GM11168 (cell line): ENCODE results near the gene FZD2.
"Not testable (repeated sequence)": the region's sequence is repeated elsewhere in the genome, so short reads cannot be mapped to it uniquely, and the experiment has no call there.

Source experiments
- in situ Hi-C: fragments of 300-500 bp; cut with MboI; formaldehyde crosslinking; loops from one replicate; pipeline ENCODE4 v1.12.0; 2022; ENCODE audit warnings: low sequenced_read_pairs; ENCODE audit not compliant: unreplicated experiment

Gene FZD2

DNA sequence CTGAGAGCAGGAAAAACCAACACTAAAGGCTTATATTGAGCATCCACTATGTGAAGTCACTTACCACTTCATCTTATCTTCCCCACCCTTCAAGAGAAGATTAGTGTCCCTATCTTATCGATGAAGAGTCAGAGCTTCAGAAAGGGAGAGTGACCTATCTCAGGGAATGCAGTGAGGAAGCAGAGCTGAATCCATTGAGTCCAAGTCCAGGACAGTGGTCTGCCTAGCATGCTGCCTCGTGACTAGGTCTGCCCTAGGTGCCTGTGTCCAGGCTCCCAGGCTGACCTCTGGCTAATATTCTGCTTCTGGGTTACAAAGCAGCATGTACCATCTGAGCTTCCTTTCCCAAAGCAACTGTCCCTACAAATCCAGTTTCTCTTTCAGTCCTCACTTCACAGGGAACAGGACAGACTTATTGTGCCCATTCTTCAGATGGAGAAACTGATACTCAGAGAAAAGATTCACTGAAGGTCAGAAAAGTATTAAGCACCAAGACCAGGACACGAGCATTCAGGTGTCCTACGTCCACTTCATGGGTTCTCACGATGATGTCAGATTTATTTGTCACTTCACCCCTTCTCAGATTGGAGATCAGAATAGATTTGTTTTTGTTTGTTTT, 13.3 kb upstream of the FZD2 start:
- in situ Hi-C loops: loop anchor here (10.0 kb wide), 1 partner anchor 121 kb away; no protein-coding TSS in a partner anchor

DNA sequence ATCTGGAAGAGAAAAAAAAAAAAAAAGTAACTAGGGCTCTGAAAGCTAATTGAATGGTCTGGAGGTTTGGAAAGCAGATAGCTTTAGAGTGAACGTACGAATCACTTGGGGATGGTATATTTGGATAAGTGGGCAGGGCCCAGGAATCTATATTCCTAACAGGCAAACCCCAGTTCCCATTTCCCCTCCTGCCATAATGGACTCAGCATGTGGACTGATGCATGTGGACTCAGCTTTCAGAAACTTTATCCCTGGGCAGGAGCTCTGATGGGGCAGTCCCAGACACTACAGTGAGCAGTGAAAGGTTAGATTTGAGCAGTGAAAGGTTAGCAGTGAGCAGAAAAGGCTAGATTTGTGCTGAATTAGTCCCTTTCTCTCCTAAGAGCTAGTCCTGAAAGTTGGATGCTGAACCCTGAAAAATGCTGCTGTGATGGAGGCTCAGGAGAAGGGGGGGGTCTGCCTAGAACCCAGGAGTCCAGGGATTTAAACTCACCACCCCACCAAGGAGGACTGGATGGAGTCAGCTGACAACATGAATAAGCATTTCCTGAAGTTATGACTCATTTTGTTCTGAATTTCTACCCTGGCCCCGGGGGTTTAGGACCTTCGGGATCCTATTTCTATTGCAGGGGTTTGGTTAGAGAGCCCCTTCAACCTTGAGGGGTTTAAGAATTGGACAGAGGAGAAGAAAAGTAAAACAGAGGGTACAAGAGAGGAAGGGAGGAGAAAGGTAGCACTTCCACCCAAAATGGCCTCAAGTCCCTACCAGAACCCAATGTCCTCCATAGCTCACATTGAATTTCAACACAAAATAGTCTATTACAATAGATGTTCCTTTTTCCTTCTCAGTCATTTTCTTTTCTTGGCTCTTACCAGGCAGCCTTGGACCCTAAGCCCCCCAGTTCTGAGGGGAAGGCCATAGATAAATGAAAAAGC, 10.3 kb upstream of the FZD2 start:
- in situ Hi-C loops: loop anchor here (10.0 kb wide), 1 partner anchor 118 kb away; no protein-coding TSS in a partner anchor

DNA sequence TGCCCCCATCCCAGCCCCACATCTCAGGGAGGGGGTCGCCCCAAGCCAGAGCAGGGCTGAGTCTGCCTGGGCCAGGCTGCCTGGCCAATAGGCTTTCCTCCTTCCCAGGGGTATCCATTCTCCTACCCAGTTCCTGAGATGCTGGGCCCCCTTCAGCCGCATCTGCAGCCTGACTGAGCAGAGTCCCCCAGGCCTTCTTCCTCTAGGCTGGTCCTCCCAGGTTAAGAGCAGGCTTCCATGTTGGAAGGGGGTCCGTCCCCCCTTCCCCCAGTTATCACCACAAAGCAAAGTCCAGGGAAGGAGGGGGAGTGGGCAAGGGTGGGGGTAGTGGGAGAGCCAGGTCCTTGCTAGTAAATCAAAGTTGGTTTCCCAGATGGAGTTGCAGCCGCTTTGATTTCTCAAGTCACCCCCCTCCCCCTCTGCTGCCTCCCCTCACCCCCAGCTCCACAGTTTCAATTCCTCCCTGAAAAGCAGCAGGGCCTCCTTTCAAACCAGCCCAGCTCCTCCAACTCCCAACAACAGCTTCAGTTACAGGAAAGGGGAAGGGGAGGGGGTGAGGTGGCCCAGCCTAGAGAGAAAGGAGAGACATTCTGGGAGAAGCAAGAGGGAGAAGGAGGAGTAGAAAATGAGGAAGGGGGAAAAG, 9.5 kb upstream of the FZD2 start:
- in situ Hi-C loops: loop anchor here (10.0 kb wide), 1 partner anchor 117 kb away; no protein-coding TSS in a partner anchor

DNA sequence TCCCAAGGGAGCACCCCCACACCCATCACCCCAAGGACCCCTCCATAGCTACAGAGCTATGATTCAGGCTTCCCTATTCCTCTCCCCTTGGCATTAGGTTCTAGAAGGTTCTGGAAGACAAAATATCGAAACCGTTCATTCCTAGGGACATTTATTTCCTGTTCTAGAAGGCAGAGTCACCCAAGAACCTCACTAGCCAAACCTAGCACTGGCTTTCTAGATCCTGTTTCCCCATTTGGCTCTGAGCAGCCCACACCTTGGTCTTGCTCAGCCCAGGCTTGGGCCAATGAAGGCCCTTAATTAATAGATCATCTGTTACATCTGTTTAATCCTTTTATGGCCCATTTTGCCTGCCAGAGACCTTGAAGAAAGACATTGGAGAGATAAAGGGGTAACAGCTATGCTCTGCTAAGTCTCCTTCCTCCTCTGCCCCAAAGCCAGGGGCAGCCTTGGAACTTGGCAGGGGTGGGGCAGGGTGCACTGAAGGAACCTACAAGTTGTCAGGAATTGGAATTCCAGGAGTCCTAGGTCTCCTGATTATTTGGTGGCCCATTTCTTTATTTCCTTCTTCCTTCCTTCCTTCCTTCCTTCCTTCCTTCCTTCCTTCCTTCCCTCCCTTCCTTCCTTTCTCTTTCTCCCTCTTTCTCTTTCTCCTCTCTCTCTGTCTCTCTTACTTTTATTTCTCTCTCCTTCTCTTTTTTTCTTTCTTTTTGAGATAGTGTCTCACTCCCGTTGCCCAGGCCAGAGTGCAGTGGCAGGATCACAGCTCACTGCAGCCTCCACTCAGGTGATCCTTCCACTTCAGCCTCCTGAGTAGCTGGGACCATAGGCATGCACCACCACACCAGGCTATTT, 8.7 kb upstream of the FZD2 start:
- in situ Hi-C loops: loop anchor here (10.0 kb wide), 1 partner anchor 116 kb away; no protein-coding TSS in a partner anchor

DNA sequence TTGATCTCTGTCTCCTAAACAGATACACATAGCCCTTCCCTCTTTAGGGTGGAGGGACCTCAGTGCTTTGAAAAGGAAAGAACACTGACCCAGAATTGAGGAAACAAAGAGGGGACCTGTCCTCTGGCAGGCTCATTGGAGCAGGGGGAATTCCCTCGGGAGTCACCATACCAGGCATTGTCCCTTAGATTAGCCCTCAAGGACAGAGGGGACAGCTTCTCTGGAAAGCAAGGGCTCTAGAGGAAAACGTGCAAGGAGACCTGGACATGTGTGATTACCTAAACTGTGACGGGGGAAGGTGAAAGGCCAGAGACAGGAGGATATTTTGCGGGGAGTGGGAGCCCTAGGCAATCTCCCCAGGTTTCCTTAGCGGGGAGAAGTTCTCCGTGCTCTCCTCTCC, 7.6 kb upstream of the FZD2 start:
- in situ Hi-C loops: loop anchor here (10.0 kb wide), 2 partner anchors 75 to 115 kb away; no protein-coding TSS in a partner anchor

DNA sequence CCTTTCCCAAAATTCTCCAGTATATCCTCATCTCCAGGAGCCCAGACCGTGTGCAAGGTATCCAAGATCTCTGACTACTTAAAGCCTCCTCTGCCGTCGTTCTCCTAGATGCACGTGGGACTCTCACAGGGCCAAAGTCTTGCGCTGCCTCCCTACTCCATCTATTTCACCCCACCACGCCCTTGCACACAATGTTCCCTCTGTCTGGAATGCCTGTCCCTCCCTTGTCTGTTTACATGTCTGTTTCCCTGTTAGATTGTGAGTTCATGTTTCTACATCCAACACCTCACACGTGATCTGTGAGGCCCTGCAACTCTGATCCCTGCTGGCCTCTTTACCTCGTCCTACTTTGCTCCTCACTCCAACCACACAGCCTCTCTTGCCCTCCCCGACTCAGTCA, 4.9 kb upstream of the FZD2 start:
- in situ Hi-C loops: loop anchor here (10.0 kb wide), 1 partner anchor 72 kb away; no protein-coding TSS in a partner anchor

DNA sequence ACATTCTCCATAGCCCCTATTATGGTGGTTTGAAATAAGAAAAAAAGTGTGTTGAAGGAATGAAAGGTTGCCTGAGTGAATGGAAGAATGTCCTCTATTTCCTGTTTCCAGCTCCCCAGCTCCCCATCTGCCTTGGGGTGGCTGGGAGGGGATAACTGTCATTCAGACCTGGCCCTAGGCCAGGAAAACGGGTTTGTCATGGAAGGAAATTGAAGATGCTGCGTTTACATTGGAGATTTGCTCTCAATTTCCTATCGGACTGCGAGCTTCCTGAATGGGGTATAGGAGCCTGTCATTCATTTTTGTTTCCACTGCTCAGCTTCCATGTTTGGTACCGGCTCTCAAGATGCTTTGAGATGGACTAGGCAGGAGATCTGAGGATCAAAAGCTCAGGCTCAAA, 2.2 kb upstream of the FZD2 start:
- in situ Hi-C loops: loop anchor here (10.0 kb wide), 1 partner anchor 70 kb away; no protein-coding TSS in a partner anchor

- in situ Hi-C loops: loop anchor here (10.0 kb wide), 1 partner anchor 69 kb away; no protein-coding TSS in a partner anchor
Observed at GRCh38 chr17:44556166-44556831, 985 bp upstream of the FZD2 start.

DNA sequence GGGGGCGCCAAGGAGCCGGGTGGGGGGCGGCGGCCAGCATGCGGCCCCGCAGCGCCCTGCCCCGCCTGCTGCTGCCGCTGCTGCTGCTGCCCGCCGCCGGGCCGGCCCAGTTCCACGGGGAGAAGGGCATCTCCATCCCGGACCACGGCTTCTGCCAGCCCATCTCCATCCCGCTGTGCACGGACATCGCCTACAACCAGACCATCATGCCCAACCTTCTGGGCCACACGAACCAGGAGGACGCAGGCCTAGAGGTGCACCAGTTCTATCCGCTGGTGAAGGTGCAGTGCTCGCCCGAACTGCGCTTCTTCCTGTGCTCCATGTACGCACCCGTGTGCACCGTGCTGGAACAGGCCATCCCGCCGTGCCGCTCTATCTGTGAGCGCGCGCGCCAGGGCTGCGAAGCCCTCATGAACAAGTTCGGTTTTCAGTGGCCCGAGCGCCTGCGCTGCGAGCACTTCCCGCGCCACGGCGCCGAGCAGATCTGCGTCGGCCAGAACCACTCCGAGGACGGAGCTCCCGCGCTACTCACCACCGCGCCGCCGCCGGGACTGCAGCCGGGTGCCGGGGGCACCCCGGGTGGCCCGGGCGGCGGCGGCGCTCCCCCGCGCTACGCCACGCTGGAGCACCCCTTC, 484 bp downstream of the FZD2 start:
- in situ Hi-C loops: loop anchor here (10.0 kb wide), 1 partner anchor 67 kb away; no protein-coding TSS in a partner anchor

- in situ Hi-C loops: loop anchor here (10.0 kb wide), 1 partner anchor 66 kb away; no protein-coding TSS in a partner anchor
Observed at GRCh38 chr17:44558334-44558709, 1.0 kb downstream of the FZD2 start.

GRCh38 chr17:44558710-44559633, 1.7 kb downstream of the FZD2 start:
- in situ Hi-C loops: loop anchor here (10.0 kb wide), 1 partner anchor 66 kb away; no protein-coding TSS in a partner anchor

DNA sequence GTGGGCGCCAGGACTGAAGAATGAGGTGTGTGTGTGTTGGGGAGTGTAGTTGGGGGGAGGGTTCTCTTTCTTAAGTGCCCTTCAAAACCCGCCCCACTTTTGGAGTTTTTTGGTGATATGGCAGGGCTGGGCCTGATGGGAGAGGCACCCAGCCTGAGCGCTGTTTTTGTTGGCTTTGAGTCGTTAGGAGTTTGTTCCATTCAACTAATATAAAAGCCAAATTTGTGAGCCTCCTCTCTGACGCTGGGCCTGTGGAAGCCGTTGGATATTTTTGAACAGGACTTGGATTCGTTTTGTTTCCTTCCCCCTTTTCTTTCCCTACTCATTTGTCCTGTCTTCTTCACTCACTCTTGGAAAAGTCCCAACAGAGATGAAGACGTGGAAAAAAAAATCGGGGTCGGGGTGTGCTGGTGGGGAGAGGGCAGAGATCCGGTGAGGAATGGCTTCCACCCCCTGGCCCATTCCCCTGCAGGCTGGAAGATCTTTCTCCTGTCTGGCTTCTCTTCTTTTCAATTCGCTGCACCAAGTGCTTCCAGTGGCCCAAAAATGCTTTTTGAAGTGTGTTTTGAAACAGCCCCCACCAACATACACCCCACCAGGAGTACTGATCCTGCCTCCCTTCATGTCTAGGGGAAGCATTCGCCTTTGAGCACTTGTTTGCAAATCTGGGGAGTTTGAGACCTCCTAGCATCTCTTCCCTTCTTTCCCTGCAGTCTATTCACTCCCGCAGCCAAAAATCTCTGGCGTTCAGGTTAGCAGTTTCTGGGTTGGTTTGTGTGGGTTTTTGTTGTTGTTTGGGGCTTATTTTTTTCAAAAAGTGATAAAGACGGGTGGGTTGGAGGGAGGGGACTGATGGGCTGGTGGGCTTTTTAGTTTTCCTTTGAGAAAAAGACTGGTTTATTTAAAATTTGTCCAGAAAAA, 2.6 kb downstream of the FZD2 start:
- in situ Hi-C loops: loop anchor here (10.0 kb wide), 1 partner anchor 65 kb away; no protein-coding TSS in a partner anchor

GRCh38 chr17:44561237-44561623, 3.9 kb downstream of the FZD2 start:
- in situ Hi-C loops: no loop called here

DNA sequence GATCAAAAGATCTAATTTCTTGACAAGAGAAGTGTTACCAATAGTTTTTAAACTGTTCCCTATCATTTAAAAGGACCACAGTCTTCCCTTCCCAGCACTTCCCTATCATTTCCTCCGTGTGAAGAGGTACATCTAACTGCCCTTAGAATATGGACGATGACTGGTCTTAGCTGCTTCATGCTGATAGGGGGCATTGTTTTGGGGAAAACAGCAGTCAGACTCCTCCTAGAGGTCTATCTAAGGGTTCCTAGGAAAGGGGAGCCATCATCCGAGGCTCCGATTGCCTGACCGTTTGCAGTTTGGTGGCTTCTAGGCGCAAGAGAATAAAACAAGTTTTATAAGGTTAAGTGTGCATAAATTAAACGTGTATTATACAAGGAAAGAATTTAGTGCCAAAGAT, 7.1 kb downstream of the FZD2 start:
- in situ Hi-C loops: no loop called here

- in situ Hi-C loops: no loop called here
Observed at GRCh38 chr17:44565866-44566443, 8.7 kb downstream of the FZD2 start.

GRCh38 chr17:44568311-44568944, 11.1 kb downstream of the FZD2 start:
- in situ Hi-C loops: not testable (repeated sequence)
